ENCODE measurements around the gene RAX. TPM values are rescaled to one million over a fixed set of nuclear protein-coding genes. Genes with fewer than 3 reads are reported as not detected.

RAX gene
- total RNA-seq, 1 donor from 2014 or later = not detected

- H3K4me3 Mint-ChIP-seq (ENCODE audit: unreplicated experiment) = no peak overlapping the region
- no peak overlapping the region for H3K27ac Mint-ChIP-seq (ENCODE audit: unreplicated experiment)
- no peaks in the 10 kb centered on the region for H3K4me1 Mint-ChIP-seq (ENCODE audit: low read depth)
- H3K27me3 Mint-ChIP-seq (ENCODE audit: low read depth) = peaks cover 56% of the 10 kb centered on the region
- no peak for DNase-seq (ENCODE audit: low spot score)
- TF ChIP-seq, protein P1, sequence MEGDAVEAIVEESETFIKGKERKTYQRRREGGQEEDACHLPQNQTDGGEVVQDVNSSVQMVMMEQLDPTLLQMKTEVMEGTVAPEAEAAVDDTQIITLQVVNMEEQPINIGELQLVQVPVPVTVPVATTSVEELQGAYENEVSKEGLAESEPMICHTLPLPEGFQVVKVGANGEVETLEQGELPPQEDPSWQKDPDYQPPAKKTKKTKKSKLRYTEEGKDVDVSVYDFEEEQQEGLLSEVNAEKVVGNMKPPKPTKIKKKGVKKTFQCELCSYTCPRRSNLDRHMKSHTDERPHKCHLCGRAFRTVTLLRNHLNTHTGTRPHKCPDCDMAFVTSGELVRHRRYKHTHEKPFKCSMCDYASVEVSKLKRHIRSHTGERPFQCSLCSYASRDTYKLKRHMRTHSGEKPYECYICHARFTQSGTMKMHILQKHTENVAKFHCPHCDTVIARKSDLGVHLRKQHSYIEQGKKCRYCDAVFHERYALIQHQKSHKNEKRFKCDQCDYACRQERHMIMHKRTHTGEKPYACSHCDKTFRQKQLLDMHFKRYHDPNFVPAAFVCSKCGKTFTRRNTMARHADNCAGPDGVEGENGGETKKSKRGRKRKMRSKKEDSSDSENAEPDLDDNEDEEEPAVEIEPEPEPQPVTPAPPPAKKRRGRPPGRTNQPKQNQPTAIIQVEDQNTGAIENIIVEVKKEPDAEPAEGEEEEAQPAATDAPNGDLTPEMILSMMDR (IDR thresholded peaks at IDR 0.05) = no peak
- no peaks in the 10 kb centered on the region for H3K36me3 Mint-ChIP-seq (ENCODE audit: low read depth)
- no peaks in the 10 kb centered on the region for H3K9me3 Mint-ChIP-seq (ENCODE audit: low read depth)
These were observed 42.1 kb downstream of the RAX start for GRCh38 chr18:59231114-59231513.

DNA sequence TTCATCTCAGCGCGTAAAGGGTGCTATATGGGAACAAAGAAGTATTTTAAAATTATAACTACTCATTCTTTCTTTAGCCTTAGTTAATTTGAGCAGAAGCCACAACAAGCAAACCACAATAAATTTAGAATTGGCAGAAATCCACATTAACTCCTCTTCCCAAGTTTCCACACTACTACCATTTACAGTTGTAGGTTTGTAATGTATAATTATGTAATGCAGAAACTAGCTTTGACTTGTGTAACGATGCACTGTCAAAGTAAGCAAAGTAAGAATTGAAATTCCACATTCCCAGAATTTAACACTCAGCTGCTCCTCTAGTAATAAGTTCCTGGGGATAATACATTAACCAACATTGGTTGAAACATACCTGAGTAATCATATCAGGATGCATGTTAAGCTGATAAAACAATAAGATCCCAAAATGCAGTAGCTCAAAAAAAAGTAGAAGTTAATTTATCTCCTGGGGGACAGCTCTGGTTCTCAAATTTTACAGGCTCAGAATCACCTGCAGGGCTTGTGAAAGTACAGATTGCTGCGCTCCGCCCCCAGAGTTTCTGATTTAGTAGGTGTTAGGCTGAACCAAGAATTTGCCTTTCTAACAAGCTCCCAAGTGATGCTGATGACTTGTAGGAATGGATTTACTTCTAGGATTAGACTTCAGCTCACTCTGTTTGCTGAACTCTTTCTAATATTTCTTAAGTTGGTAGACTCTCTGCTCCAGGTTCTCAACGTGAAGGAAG, 43.4 kb downstream of the RAX start:
- H3K4me3 Mint-ChIP-seq (ENCODE audit: unreplicated experiment) = no peak overlapping the region

GRCh38 chr18:59229191-59229590, 44.1 kb downstream of the RAX start:
- no peak overlapping the region for H3K4me3 Mint-ChIP-seq (ENCODE audit: unreplicated experiment)
- no peak for DNase-seq (ENCODE audit: low spot score)
- H3K27me3 Mint-ChIP-seq (ENCODE audit: low read depth) = peaks cover 70% of the 10 kb centered on the region
- TF ChIP-seq, protein P1 (IDR thresholded peaks at IDR 0.05) = no peak
- no peaks in the 10 kb centered on the region for H3K4me1 Mint-ChIP-seq (ENCODE audit: low read depth)
- H3K27ac Mint-ChIP-seq (ENCODE audit: unreplicated experiment) = no peak overlapping the region
- no peaks in the 10 kb centered on the region for H3K36me3 Mint-ChIP-seq (ENCODE audit: low read depth)
- no peaks in the 10 kb centered on the region for H3K9me3 Mint-ChIP-seq (ENCODE audit: low read depth)

More for the DNA sequence above, 43.4 kb downstream of the RAX start:
- Mint-ChIP-seq H3K9me3 (ENCODE audit: low read depth) (no peaks in the 10 kb centered on the region), H3K36me3 (ENCODE audit: low read depth) (no peaks in the 10 kb centered on the region), H3K27ac (ENCODE audit: unreplicated experiment) (no peak overlapping the region), H3K27me3 (ENCODE audit: low read depth) (peaks cover 64% of the 10 kb centered on the region), H3K4me1 (ENCODE audit: low read depth) (no peaks in the 10 kb centered on the region)
- TF ChIP-seq, protein P1 (IDR thresholded peaks at IDR 0.05) = no peak
- DNase-seq (ENCODE audit: low spot score) = no peak

- H3K27me3 Mint-ChIP-seq (ENCODE audit: low read depth) = peaks cover 76% of the 10 kb centered on the region
- no peak overlapping the region for H3K27ac Mint-ChIP-seq (ENCODE audit: unreplicated experiment)
- H3K36me3 Mint-ChIP-seq (ENCODE audit: low read depth) = no peaks in the 10 kb centered on the region
- no peaks in the 10 kb centered on the region for H3K4me1 Mint-ChIP-seq (ENCODE audit: low read depth)
- TF ChIP-seq, protein P1 (IDR thresholded peaks at IDR 0.05) = no peak
- DNase-seq (ENCODE audit: low spot score) = no peak
- H3K9me3 Mint-ChIP-seq (ENCODE audit: low read depth) = no peaks in the 10 kb centered on the region
- H3K4me3 Mint-ChIP-seq (ENCODE audit: unreplicated experiment) = no peak overlapping the region
These were observed 44.9 kb downstream of the RAX start for GRCh38 chr18:59228351-59228750.

DNA sequence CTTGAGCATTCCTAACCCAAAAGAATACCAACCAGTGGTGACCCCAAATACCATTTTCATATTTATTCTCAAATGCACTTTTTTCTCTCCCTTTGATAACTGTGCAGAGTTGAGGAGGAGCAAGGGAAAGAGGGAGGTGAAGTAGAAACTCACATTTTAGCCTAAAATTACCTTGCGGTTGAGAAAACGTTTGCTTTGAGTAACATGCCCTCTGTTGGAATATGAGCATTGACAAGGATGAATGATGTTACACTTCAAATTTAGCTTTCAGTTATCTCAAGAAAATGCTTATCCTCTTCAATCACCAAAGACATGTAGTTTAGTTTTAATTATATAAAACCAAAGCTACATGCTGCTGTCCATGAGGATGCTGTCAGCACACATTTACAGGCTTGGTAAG, 50.9 kb downstream of the RAX start:
- no peak for DNase-seq (ENCODE audit: low spot score)
- no peak overlapping the region for H3K27ac Mint-ChIP-seq (ENCODE audit: unreplicated experiment)
- H3K9me3 Mint-ChIP-seq (ENCODE audit: low read depth) = no peaks in the 10 kb centered on the region
- H3K27me3 Mint-ChIP-seq (ENCODE audit: low read depth) = peaks cover 85% of the 10 kb centered on the region
- TF ChIP-seq, protein P1 (IDR thresholded peaks at IDR 0.05) = no peak
- H3K4me1 Mint-ChIP-seq (ENCODE audit: low read depth) = peaks cover 16% of the 10 kb centered on the region
- H3K36me3 Mint-ChIP-seq (ENCODE audit: low read depth) = no peaks in the 10 kb centered on the region
- no peak overlapping the region for H3K4me3 Mint-ChIP-seq (ENCODE audit: unreplicated experiment)

Data from chondrocyte (in vitro differentiated cells).